Effector memory CD8-positive, alpha-beta T cell (primary cell): ENCODE results near the gene DAZ2.
"Not testable (repeated sequence)": the region's sequence is repeated elsewhere in the genome, so short reads cannot be mapped to it uniquely, and the experiment has no call there.

Experiments
- ATAC-seq: fragments of 150-1000 bp; cut with Tn5 transposase; replicated peaks from 2 replicates; pipeline ENCODE4 v1.10.0; 2021; ENCODE audit warnings: mild to moderate bottlenecking, moderate library complexity
- DNase-seq, 3 experiments: peaks; one replicate each; pipeline ENCODE4 v3.0.0; 2021
- H3K27ac Mint-ChIP-seq, 2 donors: one replicate each; pipeline ENCODE4 v1.8.0; 2022; ENCODE audit warnings: mild to moderate bottlenecking in 2 of 2, mixed read lengths in 2 of 2, moderate library complexity in 2 of 2
- H3K27me3 Mint-ChIP-seq, 2 donors: one replicate each; pipeline ENCODE4 v1.8.0; 2022; ENCODE audit warnings: mixed read lengths in 2 of 2
- H3K36me3 Mint-ChIP-seq: one replicate; pipeline ENCODE4 v1.8.0; 2022; ENCODE audit warnings: mild to moderate bottlenecking, moderate library complexity, mixed read lengths; ENCODE audit not compliant: insufficient read depth
- H3K4me1 Mint-ChIP-seq, 2 donors: one replicate each; pipeline ENCODE4 v1.8.0; 2022; ENCODE audit warnings: low read depth in 2 of 2, mixed read lengths in 2 of 2
- H3K4me3 Mint-ChIP-seq, 2 donors: one replicate each; pipeline ENCODE4 v1.8.0; 2022; ENCODE audit warnings: mild to moderate bottlenecking in 2 of 2, mixed read lengths in 2 of 2, moderate library complexity in 2 of 2
- H3K9me3 Mint-ChIP-seq, 2 donors: one replicate each; pipeline ENCODE4 v1.8.0; 2022; ENCODE audit warnings: mixed read lengths in 2 of 2
- total RNA-seq, 9 experiments: gene quantifications; one replicate each; lab custom pipeline; 2026; lab: John Stamatoyannopoulos, UW

Gene DAZ2, protein sequence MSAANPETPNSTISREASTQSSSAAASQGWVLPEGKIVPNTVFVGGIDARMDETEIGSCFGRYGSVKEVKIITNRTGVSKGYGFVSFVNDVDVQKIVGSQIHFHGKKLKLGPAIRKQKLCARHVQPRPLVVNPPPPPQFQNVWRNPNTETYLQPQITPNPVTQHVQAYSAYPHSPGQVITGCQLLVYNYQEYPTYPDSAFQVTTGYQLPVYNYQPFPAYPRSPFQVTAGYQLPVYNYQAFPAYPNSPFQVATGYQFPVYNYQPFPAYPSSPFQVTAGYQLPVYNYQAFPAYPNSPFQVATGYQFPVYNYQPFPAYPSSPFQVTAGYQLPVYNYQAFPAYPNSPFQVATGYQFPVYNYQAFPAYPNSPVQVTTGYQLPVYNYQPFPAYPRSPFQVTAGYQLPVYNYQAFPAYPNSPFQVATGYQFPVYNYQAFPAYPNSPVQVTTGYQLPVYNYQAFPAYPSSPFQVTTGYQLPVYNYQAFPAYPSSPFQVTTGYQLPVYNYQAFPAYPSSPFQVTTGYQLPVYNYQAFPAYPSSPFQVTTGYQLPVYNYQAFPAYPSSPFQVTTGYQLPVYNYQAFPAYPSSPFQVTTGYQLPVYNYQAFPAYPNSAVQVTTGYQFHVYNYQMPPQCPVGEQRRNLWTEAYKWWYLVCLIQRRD
- total RNA-seq: 0 reads per million in 9 experiments

- not testable (repeated sequence) for H3K9me3 Mint-ChIP-seq, H3K27ac Mint-ChIP-seq, ATAC-seq, DNase-seq, H3K27me3 Mint-ChIP-seq, H3K36me3 Mint-ChIP-seq, H3K4me3 Mint-ChIP-seq, H3K4me1 Mint-ChIP-seq
Measured at GRCh38 chrY:23219233-23219632, at the start of gene DAZ2. Gene DAZ2 (plus strand): TSS chrY:23219533. CDS start chrY:23219741, 208 bp downstream.

DNA sequence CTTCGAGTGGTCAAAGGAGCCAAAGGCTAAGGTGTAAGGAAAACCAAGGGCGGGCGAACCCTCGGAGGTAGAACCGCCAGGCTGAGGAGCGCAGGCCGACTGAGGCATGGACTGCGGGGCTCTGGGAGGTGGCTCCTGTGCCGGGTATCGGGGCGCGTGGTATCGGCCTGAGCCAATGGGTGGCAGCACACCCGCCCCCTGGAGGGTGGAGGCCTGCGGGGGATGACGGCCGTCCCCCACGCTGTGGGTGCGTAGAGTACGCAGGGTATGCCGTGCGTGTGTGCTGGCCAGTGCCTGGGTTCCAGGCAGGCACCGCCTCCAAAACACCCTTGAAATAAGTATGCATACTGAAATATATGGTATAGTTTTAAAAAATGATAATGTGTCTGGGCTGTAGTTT, 20.4 kb upstream of the DAZ2 start, which contains the start of gene DAZ1:
Gene DAZ1, minus strand, starts transcription at position 101 of the 400 bp plus-strand sequence. CDS start 208 bp downstream, outside the sequence.
- H3K27me3 Mint-ChIP-seq, H3K4me3 Mint-ChIP-seq, H3K27ac Mint-ChIP-seq, ATAC-seq, H3K4me1 Mint-ChIP-seq, H3K9me3 Mint-ChIP-seq, H3K36me3 Mint-ChIP-seq, DNase-seq: not testable (repeated sequence)

DNA sequence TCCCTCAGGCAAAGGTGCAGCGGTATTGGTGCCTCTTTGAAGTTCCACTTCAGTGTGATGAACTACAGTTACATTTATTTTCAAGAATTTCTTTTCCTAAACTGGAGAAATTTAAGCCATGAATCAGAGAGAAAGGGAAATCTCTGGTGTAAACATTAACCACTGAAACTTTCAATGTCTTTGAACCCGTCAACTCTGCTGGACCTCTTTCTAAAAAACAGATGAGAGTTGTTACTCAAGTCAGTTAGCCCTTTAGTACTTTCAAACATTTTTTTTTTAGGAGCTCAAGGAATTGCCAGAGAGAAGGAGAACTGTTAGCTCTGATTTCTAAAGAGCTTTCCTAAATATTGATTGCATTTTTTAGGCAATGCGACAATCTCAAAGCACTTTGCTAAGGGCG, 11.9 kb upstream of the DAZ2 start:
- not testable (repeated sequence) for ATAC-seq, H3K36me3 Mint-ChIP-seq, H3K27ac Mint-ChIP-seq, DNase-seq, H3K9me3 Mint-ChIP-seq, H3K27me3 Mint-ChIP-seq, H3K4me1 Mint-ChIP-seq, H3K4me3 Mint-ChIP-seq

- not testable (repeated sequence) for ATAC-seq, H3K9me3 Mint-ChIP-seq, H3K4me1 Mint-ChIP-seq, H3K27me3 Mint-ChIP-seq, H3K36me3 Mint-ChIP-seq, H3K4me3 Mint-ChIP-seq, DNase-seq, H3K27ac Mint-ChIP-seq
Measured at GRCh38 chrY:23209802-23210495, 9.4 kb upstream of the DAZ2 start.

DNA sequence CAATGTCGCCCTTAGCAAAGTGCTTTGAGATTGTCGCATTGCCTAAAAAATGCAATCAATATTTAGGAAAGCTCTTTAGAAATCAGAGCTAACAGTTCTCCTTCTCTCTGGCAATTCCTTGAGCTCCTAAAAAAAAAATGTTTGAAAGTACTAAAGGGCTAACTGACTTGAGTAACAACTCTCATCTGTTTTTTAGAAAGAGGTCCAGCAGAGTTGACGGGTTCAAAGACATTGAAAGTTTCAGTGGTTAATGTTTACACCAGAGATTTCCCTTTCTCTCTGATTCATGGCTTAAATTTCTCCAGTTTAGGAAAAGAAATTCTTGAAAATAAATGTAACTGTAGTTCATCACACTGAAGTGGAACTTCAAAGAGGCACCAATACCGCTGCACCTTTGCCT, 8.7 kb upstream of the DAZ2 start:
- DNase-seq, H3K27ac Mint-ChIP-seq, H3K9me3 Mint-ChIP-seq, H3K4me3 Mint-ChIP-seq, ATAC-seq, H3K27me3 Mint-ChIP-seq, H3K4me1 Mint-ChIP-seq, H3K36me3 Mint-ChIP-seq: not testable (repeated sequence)
